H9 (cell line): ENCODE data around the gene MYH9. TPM values are rescaled to one million over a fixed set of nuclear protein-coding genes. Genes with fewer than 3 reads are reported as not detected.

Source experiments
- DNase-seq: peaks from one replicate; pipeline ENCODE4 v3.0.0-alpha.2; 2017
- H2AFZ ChIP-seq: one replicate; pipeline ENCODE4 v1.6.1; 2013; ENCODE audit warnings: mild to moderate bottlenecking, low read length, control low read depth, moderate library complexity
- H2AK5ac ChIP-seq: 2 replicates; pipeline ENCODE4 v1.6.1; 2013; ENCODE audit warnings: low read length, control low read depth, mixed read lengths; ENCODE audit not compliant: insufficient read length
- H2BK120ac ChIP-seq: one replicate; pipeline ENCODE4 v1.6.1; 2013; ENCODE audit warnings: low read depth, mild to moderate bottlenecking, low read length, control low read depth, inconsistent platforms; ENCODE audit not compliant: poor library complexity, severe bottlenecking
- H2BK12ac ChIP-seq: 2 replicates; pipeline ENCODE4 v1.6.1; 2013; ENCODE audit warnings: low read length, control low read depth, mixed read lengths, low read depth; ENCODE audit not compliant: insufficient read length
- H2BK15ac ChIP-seq: 2 replicates; pipeline ENCODE4 v1.6.1; 2013; ENCODE audit warnings: low read depth, low read length, control low read depth
- H2BK20ac ChIP-seq: one replicate; pipeline ENCODE4 v1.6.1; 2013; ENCODE audit warnings: low read depth, mild to moderate bottlenecking, low read length, control low read depth, inconsistent platforms; ENCODE audit not compliant: poor library complexity, severe bottlenecking
- H2BK5ac ChIP-seq: 2 replicates; pipeline ENCODE4 v1.6.1; 2013; ENCODE audit warnings: low read length, control low read depth, mixed read lengths; ENCODE audit not compliant: insufficient read length
- H3K14ac ChIP-seq: 2 replicates; pipeline ENCODE4 v1.6.1; 2013; ENCODE audit warnings: low read length, control low read depth; ENCODE audit not compliant: insufficient read depth
- H3K18ac ChIP-seq: 2 replicates; pipeline ENCODE4 v1.6.1; 2013; ENCODE audit warnings: low read depth, mild to moderate bottlenecking, mixed read lengths, low read length, control low read depth; ENCODE audit not compliant: insufficient read length
- H3K23ac ChIP-seq: 2 replicates; pipeline ENCODE4 v1.6.1; 2013; ENCODE audit warnings: low read length, control low read depth, mixed read lengths, low read depth; ENCODE audit not compliant: insufficient read length
- H3K23me2 ChIP-seq: 2 replicates; pipeline ENCODE4 v1.6.1; 2013; ENCODE audit warnings: low read depth, mild to moderate bottlenecking, mixed read lengths, low read length, control low read depth; ENCODE audit not compliant: insufficient read length, poor library complexity, severe bottlenecking
- H3K27ac ChIP-seq: 2 replicates; pipeline ENCODE4 v1.5.1; 2013; ENCODE audit warnings: low read length, control low read depth, mixed read lengths, low read depth; ENCODE audit not compliant: insufficient read length
- H3K27me3 ChIP-seq: 2 replicates; pipeline ENCODE4 v1.6.1; 2013; ENCODE audit warnings: low read length, control low read depth, inconsistent platforms; ENCODE audit not compliant: insufficient read depth
- H3K4ac ChIP-seq: 2 replicates; pipeline ENCODE4 v1.6.1; 2013; ENCODE audit warnings: low read depth, mild to moderate bottlenecking, control low read depth, inconsistent platforms, low read length, moderate library complexity
- H3K4me1 ChIP-seq: 2 replicates; pipeline ENCODE4 v1.6.1; 2013; ENCODE audit warnings: low read length, control low read depth, inconsistent platforms; ENCODE audit not compliant: insufficient read depth
- H3K4me2 ChIP-seq: 2 replicates; pipeline ENCODE4 v1.6.1; 2013; ENCODE audit warnings: low read length, control low read depth, mixed read lengths; ENCODE audit not compliant: insufficient read length, insufficient read depth
- H3K56ac ChIP-seq: 2 replicates; pipeline ENCODE4 v1.6.1; 2013; ENCODE audit warnings: low read depth, mild to moderate bottlenecking, mixed read lengths, low read length, control low read depth; ENCODE audit not compliant: insufficient read length
- H3K79me1 ChIP-seq: 2 replicates; pipeline ENCODE4 v1.6.1; 2013; ENCODE audit warnings: low read depth, mild to moderate bottlenecking, moderate library complexity, low read length, control low read depth, inconsistent platforms; ENCODE audit not compliant: insufficient read depth, poor library complexity, severe bottlenecking
- H3K79me2 ChIP-seq: 2 replicates; pipeline ENCODE4 v1.6.1; 2013; ENCODE audit warnings: low read length, control low read depth, inconsistent platforms; ENCODE audit not compliant: insufficient read depth
- H3K9ac ChIP-seq: 2 replicates; pipeline ENCODE4 v1.6.1; 2013; ENCODE audit warnings: low read length, control low read depth, mixed read lengths; ENCODE audit not compliant: insufficient read length; ENCODE audit errors: extremely low read depth
- H3K9me3 ChIP-seq: one replicate; pipeline ENCODE4 v1.6.1; 2013; ENCODE audit warnings: low read depth, low read length, inconsistent platforms; ENCODE audit not compliant: control insufficient read depth
- H3T11ph ChIP-seq: one replicate; pipeline ENCODE4 v1.6.1; 2013; ENCODE audit warnings: mild to moderate bottlenecking, low read length, control low read depth, inconsistent platforms
- H4K20me1 ChIP-seq: one replicate; pipeline ENCODE4 v1.6.1; 2013; ENCODE audit not compliant: control insufficient read depth, insufficient read length, insufficient read depth
- H4K5ac ChIP-seq: 2 replicates; pipeline ENCODE4 v1.6.1; 2013; ENCODE audit warnings: low read depth, mild to moderate bottlenecking, mixed read lengths, low read length, control low read depth; ENCODE audit not compliant: insufficient read length
- H4K8ac ChIP-seq: replicated peaks from 2 replicates; pipeline ENCODE4 v1.6.1; 2013; ENCODE audit warnings: low read length, control low read depth, mixed read lengths, low read depth; ENCODE audit not compliant: insufficient read length
- H4K91ac ChIP-seq: 2 replicates; pipeline ENCODE4 v1.6.1; 2013; ENCODE audit warnings: low read depth, mild to moderate bottlenecking, moderate library complexity, mixed read lengths, low read length, control low read depth; ENCODE audit not compliant: insufficient read length
- H3K27ac Mint-ChIP-seq, 3 experiments: 2 replicates in 2 of 3; 3 replicates in 1 of 3; pipeline ENCODE4 v1.8.0; 2020 to 2021; ENCODE audit warnings: mixed read lengths in 3 of 3, mild to moderate bottlenecking in 1 of 3, moderate library complexity in 1 of 3
- H3K27me3 Mint-ChIP-seq: 2 replicates; pipeline ENCODE4 v1.8.0; 2021; ENCODE audit warnings: low read depth, mild to moderate bottlenecking, moderate library complexity, mixed read lengths
- H3K36me3 Mint-ChIP-seq, 3 experiments: 2 replicates in 2 of 3; 3 replicates in 1 of 3; pipeline ENCODE4 v1.8.0; 2020 to 2021; ENCODE audit warnings: low read depth in 3 of 3, mixed read lengths in 3 of 3; ENCODE audit not compliant: insufficient read depth in 1 of 3
- H3K4me1 Mint-ChIP-seq, 2 experiments: 2 replicates each; pipeline ENCODE4 v1.8.0; 2020; ENCODE audit warnings: mixed read lengths in 2 of 2
- H3K4me3 Mint-ChIP-seq, 2 experiments: 2 replicates in 1 of 2; 3 replicates in 1 of 2; pipeline ENCODE4 v1.8.0; 2020 to 2021; ENCODE audit warnings: mild to moderate bottlenecking in 2 of 2, mixed read lengths in 2 of 2, moderate library complexity in 1 of 2
- H3K9me3 Mint-ChIP-seq, 2 experiments: 2 replicates in 1 of 2; 3 replicates in 1 of 2; pipeline ENCODE4 v1.8.0; 2020; ENCODE audit warnings: mild to moderate bottlenecking in 2 of 2, mixed read lengths in 2 of 2, moderate library complexity in 1 of 2
- WGBS: extraction: QIAGEN DNeasy Blood & Tissue Kit; methylation state at CpG from one replicate; pipeline ENCODE4 v1.1.7; 2013; ENCODE audit warnings: missing lambda C conversion rate, low lambda C conversion rate, mixed read lengths; ENCODE audit not compliant: insufficient read length; ENCODE audit errors: extremely low coverage; 5-methylcytosine and 5-hydroxymethylcytosine counted together
- total RNA-seq: library from RNA; stranded (reverse); gene quantifications from 2 replicates; pipeline ENCODE4 v1.2.1, GENCODE V29; 2021
- TF ChIP-seq, protein P1 (sequence below): fragments of 200-600 bp; sonication (generic); conservative IDR thresholded peaks from 3 replicates; pipeline ENCODE4 v1.8.0; 2021; ENCODE audit warnings: antibody characterized with exemption, mild to moderate bottlenecking

The MYH9 gene
- total RNA-seq, 1 experiment from 2014 or later, result 266 TPM

DNA sequence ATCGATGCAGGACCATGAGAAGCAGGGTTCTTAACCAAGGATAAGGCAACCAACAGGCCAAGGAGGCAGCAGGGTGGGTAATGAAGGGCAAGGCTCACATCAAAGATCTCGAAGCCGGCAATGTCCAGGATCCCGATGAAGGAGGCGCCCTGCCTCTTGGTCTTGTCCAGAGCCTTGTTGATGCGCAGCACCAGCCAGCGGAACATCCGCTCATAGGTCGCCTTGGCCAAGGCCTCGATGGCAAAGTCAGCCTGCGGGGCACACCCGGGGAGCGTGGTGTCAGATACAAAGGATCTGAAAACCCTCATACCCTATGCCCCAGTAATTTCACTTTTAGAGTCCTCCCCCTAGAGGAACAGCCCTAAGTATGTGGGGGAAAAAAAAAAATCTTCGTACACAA is 71.3 kb downstream of the MYH9 start:
- Histone ChIP-seq H3K9ac (no peak overlapping the region), H2BK120ac (no peak overlapping the region), H3K4me1 (no peaks in the 10 kb centered on the region), H3K14ac (no peak overlapping the region), H3K4ac (no peak overlapping the region), H3T11ph (no peak overlapping the region), H3K23ac (no peak overlapping the region), H3K79me2 (no peaks in the 10 kb centered on the region), H2BK5ac (no peak overlapping the region), H3K23me2 (no peaks in the 10 kb centered on the region), H3K4me2 (no peak overlapping the region), H3K56ac (no peak overlapping the region), H4K91ac (no peak overlapping the region), H2AFZ (no peak overlapping the region), H2AK5ac (no peak overlapping the region), H2BK12ac (no peak overlapping the region), H3K79me1 (no peaks in the 10 kb centered on the region), H4K5ac (no peak overlapping the region), H3K18ac (no peak overlapping the region), H3K27me3 (no peaks in the 10 kb centered on the region), H2BK15ac (no peak overlapping the region), H3K9me3 (no peaks in the 10 kb centered on the region), H3K27ac (no peak overlapping the region), H4K20me1 (no peaks in the 10 kb centered on the region), H2BK20ac (no peak overlapping the region), H4K8ac (no peak overlapping the region)
- Mint-ChIP-seq H3K27ac (peak overlapping the region in 1 of 3 experiments; percentile 63; a peak in 1 of 7 replicates), H3K4me3 (no peak overlapping the region), H3K9me3 (no peaks in the 10 kb centered on the region), H3K4me1 (no peaks in the 10 kb centered on the region), H3K36me3 (peaks cover 58 to 90% (median 81%) of the 10 kb centered on the region in 3 experiments), H3K27me3 (no peaks in the 10 kb centered on the region; the same call in 1 of the 2 replicates)
- TF ChIP-seq, protein P1, sequence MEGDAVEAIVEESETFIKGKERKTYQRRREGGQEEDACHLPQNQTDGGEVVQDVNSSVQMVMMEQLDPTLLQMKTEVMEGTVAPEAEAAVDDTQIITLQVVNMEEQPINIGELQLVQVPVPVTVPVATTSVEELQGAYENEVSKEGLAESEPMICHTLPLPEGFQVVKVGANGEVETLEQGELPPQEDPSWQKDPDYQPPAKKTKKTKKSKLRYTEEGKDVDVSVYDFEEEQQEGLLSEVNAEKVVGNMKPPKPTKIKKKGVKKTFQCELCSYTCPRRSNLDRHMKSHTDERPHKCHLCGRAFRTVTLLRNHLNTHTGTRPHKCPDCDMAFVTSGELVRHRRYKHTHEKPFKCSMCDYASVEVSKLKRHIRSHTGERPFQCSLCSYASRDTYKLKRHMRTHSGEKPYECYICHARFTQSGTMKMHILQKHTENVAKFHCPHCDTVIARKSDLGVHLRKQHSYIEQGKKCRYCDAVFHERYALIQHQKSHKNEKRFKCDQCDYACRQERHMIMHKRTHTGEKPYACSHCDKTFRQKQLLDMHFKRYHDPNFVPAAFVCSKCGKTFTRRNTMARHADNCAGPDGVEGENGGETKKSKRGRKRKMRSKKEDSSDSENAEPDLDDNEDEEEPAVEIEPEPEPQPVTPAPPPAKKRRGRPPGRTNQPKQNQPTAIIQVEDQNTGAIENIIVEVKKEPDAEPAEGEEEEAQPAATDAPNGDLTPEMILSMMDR, result no peak
- no peak for DNase-seq
- no CpG with 5 or more reads among the region's 14 CpGs for WGBS
